Activated T-cell treated with anti-CD3 and anti-CD28 coated beads, Interleukin-2, amount 50 U/mL, for 24 hours (primary cell): ENCODE data around the gene SELP.
A peak's percentile ranks its signal among the peaks of the same experiment; 100 is the strongest.
"Not testable (repeated sequence)": the region's sequence is repeated elsewhere in the genome, so short reads cannot be mapped to it uniquely, and the experiment has no call there.

ENCODE experiments used
- DNase-seq: peaks from one replicate; pipeline ENCODE4 v3.0.0-alpha.2; 2020
- H3K27ac Mint-ChIP-seq: 2 replicates; pipeline ENCODE4 v1.8.0; 2020; ENCODE audit warnings: mild to moderate bottlenecking, mixed read lengths
- H3K27me3 Mint-ChIP-seq: 2 replicates; pipeline ENCODE4 v1.8.0; 2020; ENCODE audit warnings: mixed read lengths
- H3K36me3 Mint-ChIP-seq: 2 replicates; pipeline ENCODE4 v1.8.0; 2020; ENCODE audit warnings: low read depth, mixed read lengths
- H3K4me1 Mint-ChIP-seq: 2 replicates; pipeline ENCODE4 v1.8.0; 2020; ENCODE audit warnings: low read depth, mixed read lengths
- H3K4me3 Mint-ChIP-seq: 2 replicates; pipeline ENCODE4 v1.8.0; 2020; ENCODE audit warnings: mild to moderate bottlenecking, moderate library complexity, mixed read lengths
- H3K9me3 Mint-ChIP-seq: 2 replicates; pipeline ENCODE4 v1.8.0; 2020; ENCODE audit warnings: mixed read lengths

Gene SELP

DNA sequence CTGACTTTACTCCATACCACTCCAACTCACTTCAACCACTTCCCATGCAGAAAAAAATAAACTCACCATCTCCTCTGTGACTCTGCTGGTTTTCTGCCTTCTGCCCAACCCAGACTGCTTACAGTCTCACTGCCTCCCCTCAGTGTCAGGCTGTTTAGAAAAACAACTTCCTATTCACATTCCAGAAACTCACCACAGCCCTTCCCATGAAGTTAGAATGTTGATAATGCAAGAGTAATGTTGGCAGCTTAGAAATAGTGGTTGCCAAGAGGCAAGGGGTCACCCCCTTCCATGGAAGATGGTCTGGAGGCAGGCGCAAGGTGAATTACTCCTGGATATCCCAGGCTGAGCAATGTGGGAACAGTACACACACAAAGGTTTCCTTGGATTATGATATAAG is at the start of gene SELP:
TSS of gene SELP (minus strand) at position 119 of the 400 bp plus-strand sequence. CDS start at position 69, 50 bp downstream.
- Mint-ChIP-seq H3K4me3 (no peak within 1 kb of the TSS), H3K27me3 (no peaks in the 10 kb centered on the region), H3K4me1 (peaks cover 53% of the 10 kb centered on the region), H3K9me3 (peaks cover 16% of the 10 kb centered on the region), H3K27ac (no peak within 1 kb of the TSS), H3K36me3 (peaks cover 9% of the 10 kb centered on the region)
- no peak for DNase-seq

GRCh38 chr1:169679692-169680091 is 49.8 kb upstream of the SELP start:
- Mint-ChIP-seq H3K36me3 (no peaks in the 10 kb centered on the region), H3K4me1 (peaks cover 65% of the 10 kb centered on the region), H3K27ac (peak overlapping the region; percentile 92), H3K4me3 (peak overlapping the region; percentile 18), H3K27me3 (no peaks in the 10 kb centered on the region), H3K9me3 (no peaks in the 10 kb centered on the region)
- DNase-seq: no peak

GRCh38 chr1:169676001-169676400 is 46.1 kb upstream of the SELP start:
- Mint-ChIP-seq H3K9me3 (peaks cover 7% of the 10 kb centered on the region), H3K27me3 (no peaks in the 10 kb centered on the region), H3K36me3 (no peaks in the 10 kb centered on the region), H3K27ac (peak overlapping the region; percentile 58), H3K4me1 (peaks cover 57% of the 10 kb centered on the region), H3K4me3 (no peak overlapping the region)
- DNase-seq: no peak

DNA sequence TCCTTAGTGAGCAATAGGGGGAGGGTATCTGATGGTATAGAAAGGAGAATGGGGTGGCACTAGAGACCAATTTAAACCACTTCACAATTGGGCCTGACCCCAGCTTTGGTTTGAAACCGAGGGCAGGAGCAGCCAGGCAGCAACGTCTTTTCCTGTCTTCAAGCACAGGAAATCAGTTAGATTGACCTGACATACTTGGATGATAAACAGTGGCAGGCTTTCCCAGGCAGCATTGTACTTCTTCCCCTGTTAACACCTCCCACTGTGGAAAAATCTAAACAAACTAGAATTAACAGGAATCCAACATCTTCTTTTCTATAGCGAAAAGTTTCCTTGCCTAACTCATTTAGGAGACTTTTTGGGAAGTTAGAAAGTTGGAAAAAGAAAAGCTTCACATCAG is 40.9 kb upstream of the SELP start:
- Mint-ChIP-seq H3K27ac (peak overlapping the region; percentile 59), H3K9me3 (peaks cover 17% of the 10 kb centered on the region), H3K36me3 (peaks cover 28% of the 10 kb centered on the region), H3K27me3 (no peaks in the 10 kb centered on the region), H3K4me3 (no peak overlapping the region), H3K4me1 (peaks cover 57% of the 10 kb centered on the region)
- no peak for DNase-seq

- DNase-seq, H3K27me3 Mint-ChIP-seq: not testable (repeated sequence)
- H3K4me1 Mint-ChIP-seq: peaks cover 52% of the 10 kb centered on the region
Measured at GRCh38 chr1:169670244-169670643, 40.3 kb upstream of the SELP start.

GRCh38 chr1:169667699-169668596 is 38.0 kb upstream of the SELP start:
- Mint-ChIP-seq H3K4me1 (peaks cover 65% of the 10 kb centered on the region), H3K36me3 (peaks cover 38% of the 10 kb centered on the region), H3K27ac (peak overlapping the region; percentile 96), H3K4me3 (peak overlapping the region; percentile 68), H3K9me3 (peaks cover 12% of the 10 kb centered on the region)
- not testable (repeated sequence) for H3K27me3 Mint-ChIP-seq, DNase-seq

More at GRCh38 chr1:169670244-169670643, 40.3 kb upstream of the SELP start:
- not testable (repeated sequence) for H3K27ac Mint-ChIP-seq, H3K4me3 Mint-ChIP-seq
- H3K9me3 Mint-ChIP-seq: peaks cover 17% of the 10 kb centered on the region
- peaks cover 28% of the 10 kb centered on the region for H3K36me3 Mint-ChIP-seq

DNA sequence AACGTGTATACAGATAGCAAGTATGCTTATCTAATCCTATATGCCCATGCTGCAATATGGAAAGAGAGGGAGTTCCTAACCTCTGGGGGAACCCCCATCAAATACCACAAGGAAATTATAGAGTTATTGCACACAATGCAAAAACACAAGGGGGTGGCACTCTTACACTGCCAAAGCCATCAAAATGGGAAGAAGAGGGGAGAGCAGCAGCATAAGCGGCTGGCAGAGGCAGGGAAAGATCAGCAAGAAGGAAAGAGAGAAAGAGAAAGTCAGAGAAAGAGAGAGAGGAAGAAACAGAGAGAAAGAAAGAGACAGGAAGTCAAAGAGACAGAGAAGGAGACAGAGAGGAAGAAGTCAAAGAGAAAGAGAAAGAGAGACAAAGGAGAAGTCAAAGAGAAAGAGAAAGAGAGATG is 37.3 kb upstream of the SELP start:
- peak overlapping the region; percentile 96 for H3K27ac Mint-ChIP-seq
- H3K27me3 Mint-ChIP-seq, DNase-seq: not testable (repeated sequence)
- H3K4me1 Mint-ChIP-seq: peaks cover 72% of the 10 kb centered on the region
- H3K4me3 Mint-ChIP-seq: peak overlapping the region; percentile 68
- H3K9me3 Mint-ChIP-seq: peaks cover 10% of the 10 kb centered on the region
- H3K36me3 Mint-ChIP-seq: peaks cover 38% of the 10 kb centered on the region

DNA sequence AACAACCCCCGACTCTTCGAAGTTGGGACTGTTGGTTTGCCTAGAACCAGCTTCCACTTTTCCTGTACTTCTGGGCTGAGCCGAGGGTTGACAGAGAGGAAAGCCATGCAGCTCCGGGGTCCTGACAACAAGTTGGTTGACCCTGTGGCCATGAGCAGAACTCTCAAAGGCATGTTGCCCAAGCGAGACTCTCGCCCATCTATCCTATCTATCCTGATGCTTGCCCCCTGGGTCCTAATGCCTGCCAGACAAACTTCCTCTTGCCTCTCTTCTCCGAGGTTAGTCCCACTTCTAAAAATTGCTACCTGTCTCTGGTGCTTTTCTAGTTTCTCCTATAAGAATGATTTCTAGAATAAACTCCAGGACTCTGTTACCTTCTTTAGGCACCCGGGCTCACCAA is 32.8 kb upstream of the SELP start:
- not testable (repeated sequence) for H3K9me3 Mint-ChIP-seq, H3K27me3 Mint-ChIP-seq, DNase-seq
- Mint-ChIP-seq H3K27ac (peak overlapping the region; percentile 42), H3K4me1 (peaks cover 69% of the 10 kb centered on the region), H3K36me3 (peaks cover 20% of the 10 kb centered on the region), H3K4me3 (peak overlapping the region; percentile 71)

DNA sequence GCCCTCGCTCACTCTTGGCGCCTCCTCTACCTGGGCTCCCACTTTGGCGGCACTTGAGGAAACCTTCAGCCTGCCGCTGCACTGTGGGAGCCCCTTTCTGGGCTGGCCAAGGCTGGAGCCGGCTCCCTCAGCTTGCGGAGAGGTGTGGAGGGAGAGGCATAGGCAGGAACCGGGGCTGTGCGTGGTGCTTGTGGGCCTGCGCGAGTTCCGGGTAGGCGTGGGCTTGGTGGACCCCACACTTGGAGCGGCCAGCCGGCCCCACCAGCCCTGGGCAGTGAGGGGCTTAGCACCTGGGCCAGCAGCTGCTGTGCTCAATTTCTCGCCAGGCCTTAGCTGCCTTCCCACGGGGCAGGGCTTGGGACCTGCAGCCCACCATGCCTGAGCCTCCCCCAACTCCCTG is 31.1 kb upstream of the SELP start:
- Mint-ChIP-seq H3K4me1 (peaks cover 67% of the 10 kb centered on the region), H3K36me3 (peaks cover 18% of the 10 kb centered on the region), H3K9me3 (peaks cover 14% of the 10 kb centered on the region)
- H3K27me3 Mint-ChIP-seq, DNase-seq, H3K27ac Mint-ChIP-seq, H3K4me3 Mint-ChIP-seq: not testable (repeated sequence)

- H3K4me1 Mint-ChIP-seq: peaks cover 78% of the 10 kb centered on the region
- H3K9me3 Mint-ChIP-seq: peaks cover 14% of the 10 kb centered on the region
- H3K27me3 Mint-ChIP-seq, H3K27ac Mint-ChIP-seq, DNase-seq, H3K4me3 Mint-ChIP-seq: not testable (repeated sequence)
- peaks cover 11% of the 10 kb centered on the region for H3K36me3 Mint-ChIP-seq
Measured at GRCh38 chr1:169658777-169659176, 28.9 kb upstream of the SELP start.

GRCh38 chr1:169653873-169654272 is 23.9 kb upstream of the SELP start:
- H3K36me3 Mint-ChIP-seq: peaks cover 3% of the 10 kb centered on the region
- no peak overlapping the region for H3K4me3 Mint-ChIP-seq
- no peaks in the 10 kb centered on the region for H3K27me3 Mint-ChIP-seq
- no peak for DNase-seq
- peaks cover 70% of the 10 kb centered on the region for H3K4me1 Mint-ChIP-seq
- peaks cover 22% of the 10 kb centered on the region for H3K9me3 Mint-ChIP-seq
- H3K27ac Mint-ChIP-seq: no peak overlapping the region

- peaks cover 5% of the 10 kb centered on the region for H3K36me3 Mint-ChIP-seq
- no peak for DNase-seq
- peaks cover 13% of the 10 kb centered on the region for H3K9me3 Mint-ChIP-seq
- no peak overlapping the region for H3K4me3 Mint-ChIP-seq
- no peak overlapping the region for H3K27ac Mint-ChIP-seq
- no peaks in the 10 kb centered on the region for H3K27me3 Mint-ChIP-seq
- H3K4me1 Mint-ChIP-seq: peaks cover 62% of the 10 kb centered on the region
Measured at GRCh38 chr1:169651035-169651434, 21.1 kb upstream of the SELP start.

GRCh38 chr1:169650551-169650950 is 20.6 kb upstream of the SELP start:
- Mint-ChIP-seq H3K4me3 (no peak overlapping the region), H3K27me3 (no peaks in the 10 kb centered on the region), H3K9me3 (peaks cover 13% of the 10 kb centered on the region), H3K4me1 (peaks cover 57% of the 10 kb centered on the region), H3K36me3 (peaks cover 5% of the 10 kb centered on the region), H3K27ac (no peak overlapping the region)
- no peak for DNase-seq

DNA sequence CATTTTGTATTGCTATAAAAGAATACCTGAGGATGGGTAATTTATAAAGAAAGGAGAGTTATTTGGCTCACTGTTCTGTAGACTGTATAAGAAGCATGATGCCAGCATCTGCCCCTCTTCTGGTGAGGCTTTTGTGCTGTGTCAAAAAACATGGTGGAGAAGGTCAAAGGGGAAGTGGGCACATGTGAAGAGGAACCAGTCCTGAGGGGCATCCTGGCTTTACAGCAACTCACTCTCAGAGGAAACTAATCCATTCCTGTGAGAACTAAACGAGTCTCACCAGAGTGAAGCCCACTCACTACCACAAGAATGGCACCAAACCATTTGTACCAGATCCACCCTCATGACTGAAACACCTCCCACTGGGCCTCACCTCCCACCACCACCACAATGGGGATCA is 18.8 kb upstream of the SELP start:
- Mint-ChIP-seq H3K36me3 (peaks cover 5% of the 10 kb centered on the region), H3K9me3 (peaks cover 13% of the 10 kb centered on the region), H3K27ac (peak overlapping the region; percentile 81), H3K4me1 (peaks cover 45% of the 10 kb centered on the region), H3K27me3 (no peaks in the 10 kb centered on the region), H3K4me3 (peak overlapping the region; percentile 37)
- no peak for DNase-seq

DNA sequence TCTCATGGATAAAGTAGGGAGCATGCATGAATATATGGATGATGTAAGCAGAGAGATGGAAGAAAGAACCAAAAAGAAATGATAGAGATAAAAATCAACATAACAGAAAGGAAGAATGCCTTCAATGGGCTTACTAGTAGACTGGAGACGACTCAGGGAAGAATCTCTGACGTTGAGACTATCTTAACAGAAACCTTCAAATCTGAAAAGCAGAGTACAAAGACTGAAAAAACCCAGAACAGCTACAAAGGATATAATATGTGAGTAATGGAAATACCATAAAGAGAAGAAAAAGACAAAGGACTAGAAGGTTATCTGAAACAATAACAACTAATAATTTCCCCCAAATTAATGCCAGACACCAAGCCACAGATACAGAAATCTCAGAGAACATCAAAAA is 18.3 kb upstream of the SELP start:
- Mint-ChIP-seq H3K4me3 (peak overlapping the region; percentile 37), H3K4me1 (peaks cover 42% of the 10 kb centered on the region), H3K9me3 (peaks cover 13% of the 10 kb centered on the region), H3K27ac (peak overlapping the region; percentile 81), H3K27me3 (no peaks in the 10 kb centered on the region), H3K36me3 (peaks cover 5% of the 10 kb centered on the region)
- no peak for DNase-seq
